ENCODE data around the gene ZNF641. TPM values are rescaled to one million over a fixed set of nuclear protein-coding genes. Genes with fewer than 3 reads are reported as not detected.

ZNF641 gene
- total RNA-seq, 1 experiment from 2014 or later, result 12.1 TPM

DNA sequence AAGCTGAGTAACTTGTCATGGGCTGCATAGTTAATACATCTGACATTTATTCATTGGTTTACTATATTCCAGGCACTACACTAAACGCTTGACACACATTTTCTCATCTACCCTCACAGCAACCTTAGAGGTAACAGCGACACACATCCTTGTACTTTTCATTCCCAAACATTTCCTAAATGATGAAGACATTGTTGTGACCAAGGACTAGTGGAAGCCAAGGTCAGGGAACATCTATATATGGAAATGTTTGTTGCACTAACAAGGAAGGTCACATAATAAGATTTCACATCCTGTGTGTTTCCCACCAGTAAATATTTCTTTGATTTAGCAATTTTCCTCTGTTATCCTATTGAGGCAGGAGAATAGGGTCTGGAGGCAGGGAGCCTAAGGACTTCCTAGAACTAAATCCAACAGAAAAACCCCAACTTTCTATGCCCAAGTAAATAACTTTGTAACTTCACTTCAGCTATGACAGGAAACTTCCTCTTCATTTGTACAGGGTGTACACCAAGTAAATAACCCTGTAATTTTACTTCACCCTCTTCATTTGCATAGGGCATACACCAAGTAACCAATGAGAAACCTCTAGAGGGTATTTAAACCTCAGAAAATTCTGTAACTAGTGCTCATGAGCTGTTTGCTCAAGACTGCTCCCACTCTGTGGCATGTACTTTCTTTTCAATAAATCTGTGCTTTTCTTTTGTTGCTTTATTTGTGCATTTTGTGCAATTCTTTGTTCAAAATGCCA, 48.4 kb downstream of the ZNF641 start:
- DNase-seq (ENCODE audit: low read depth, low spot score), result no peak
- no peaks in the 10 kb centered on the region for H3K27me3 ChIP-seq (ENCODE audit: insufficient read depth, low read length)
- no peak overlapping the region for H2AFZ ChIP-seq (ENCODE audit: low read depth, low read length, poor library complexity, severe bottlenecking)
- BruUV-seq (replicated peaks), result no TSS peak
- no peaks in the 10 kb centered on the region for H3K9me2 ChIP-seq (ENCODE audit: insufficient read depth)
- H3K4me3 ChIP-seq (replicated peaks in 1 of 2; ENCODE audit: low read depth in 1 of 2, low read length in 2 of 2), result no peak overlapping the region
- ChIA-PET POLR2A (no interaction called here), RAD21 (ENCODE audit: low non-redundant PET in 1 of 2, low total read pairs in 2 of 2, uncharacterized antibody in 2 of 2, unreplicated experiment in 2 of 2) (no interaction called here), CTCF (no interaction called here)
- H3K27ac ChIP-seq (ENCODE audit: low read depth, low read length), result no peak overlapping the region
- TF ChIP-seq, protein P1, sequence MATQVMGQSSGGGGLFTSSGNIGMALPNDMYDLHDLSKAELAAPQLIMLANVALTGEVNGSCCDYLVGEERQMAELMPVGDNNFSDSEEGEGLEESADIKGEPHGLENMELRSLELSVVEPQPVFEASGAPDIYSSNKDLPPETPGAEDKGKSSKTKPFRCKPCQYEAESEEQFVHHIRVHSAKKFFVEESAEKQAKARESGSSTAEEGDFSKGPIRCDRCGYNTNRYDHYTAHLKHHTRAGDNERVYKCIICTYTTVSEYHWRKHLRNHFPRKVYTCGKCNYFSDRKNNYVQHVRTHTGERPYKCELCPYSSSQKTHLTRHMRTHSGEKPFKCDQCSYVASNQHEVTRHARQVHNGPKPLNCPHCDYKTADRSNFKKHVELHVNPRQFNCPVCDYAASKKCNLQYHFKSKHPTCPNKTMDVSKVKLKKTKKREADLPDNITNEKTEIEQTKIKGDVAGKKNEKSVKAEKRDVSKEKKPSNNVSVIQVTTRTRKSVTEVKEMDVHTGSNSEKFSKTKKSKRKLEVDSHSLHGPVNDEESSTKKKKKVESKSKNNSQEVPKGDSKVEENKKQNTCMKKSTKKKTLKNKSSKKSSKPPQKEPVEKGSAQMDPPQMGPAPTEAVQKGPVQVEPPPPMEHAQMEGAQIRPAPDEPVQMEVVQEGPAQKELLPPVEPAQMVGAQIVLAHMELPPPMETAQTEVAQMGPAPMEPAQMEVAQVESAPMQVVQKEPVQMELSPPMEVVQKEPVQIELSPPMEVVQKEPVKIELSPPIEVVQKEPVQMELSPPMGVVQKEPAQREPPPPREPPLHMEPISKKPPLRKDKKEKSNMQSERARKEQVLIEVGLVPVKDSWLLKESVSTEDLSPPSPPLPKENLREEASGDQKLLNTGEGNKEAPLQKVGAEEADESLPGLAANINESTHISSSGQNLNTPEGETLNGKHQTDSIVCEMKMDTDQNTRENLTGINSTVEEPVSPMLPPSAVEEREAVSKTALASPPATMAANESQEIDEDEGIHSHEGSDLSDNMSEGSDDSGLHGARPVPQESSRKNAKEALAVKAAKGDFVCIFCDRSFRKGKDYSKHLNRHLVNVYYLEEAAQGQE (IDR thresholded peaks at IDR 0.05; ENCODE audit: low read depth), result no peak
- TF ChIP-seq YY1 (IDR thresholded peaks at IDR 0.05; ENCODE audit: extremely low read depth, insufficient replicate concordance, low read depth, low read length) (no peak), SIN3A (IDR thresholded peaks at IDR 0.05; ENCODE audit: low read depth) (no peak), POLR2AphosphoS5 (IDR thresholded peaks at IDR 0.05; ENCODE audit: low read depth, low read length) (no peak), ZFX (IDR thresholded peaks at IDR 0.05) (no peak), JUND (IDR thresholded peaks at IDR 0.05) (no peak), SRF (IDR thresholded peaks at IDR 0.05; ENCODE audit: low read depth) (no peak), FOSL1 (IDR thresholded peaks at IDR 0.05; ENCODE audit: low read depth) (no peak), SP1 (IDR thresholded peaks at IDR 0.05; ENCODE audit: low read depth) (no peak), POLR2A (IDR thresholded peaks at IDR 0.05; ENCODE audit: borderline replicate concordance, extremely low read depth, insufficient read depth, insufficient read length) (no peak), RAD21 (IDR thresholded peaks at IDR 0.05; ENCODE audit: low read depth) (no peak), EGR1 (IDR thresholded peaks at IDR 0.05; ENCODE audit: low read depth) (no peak)
- TF ChIP-seq, protein P2, sequence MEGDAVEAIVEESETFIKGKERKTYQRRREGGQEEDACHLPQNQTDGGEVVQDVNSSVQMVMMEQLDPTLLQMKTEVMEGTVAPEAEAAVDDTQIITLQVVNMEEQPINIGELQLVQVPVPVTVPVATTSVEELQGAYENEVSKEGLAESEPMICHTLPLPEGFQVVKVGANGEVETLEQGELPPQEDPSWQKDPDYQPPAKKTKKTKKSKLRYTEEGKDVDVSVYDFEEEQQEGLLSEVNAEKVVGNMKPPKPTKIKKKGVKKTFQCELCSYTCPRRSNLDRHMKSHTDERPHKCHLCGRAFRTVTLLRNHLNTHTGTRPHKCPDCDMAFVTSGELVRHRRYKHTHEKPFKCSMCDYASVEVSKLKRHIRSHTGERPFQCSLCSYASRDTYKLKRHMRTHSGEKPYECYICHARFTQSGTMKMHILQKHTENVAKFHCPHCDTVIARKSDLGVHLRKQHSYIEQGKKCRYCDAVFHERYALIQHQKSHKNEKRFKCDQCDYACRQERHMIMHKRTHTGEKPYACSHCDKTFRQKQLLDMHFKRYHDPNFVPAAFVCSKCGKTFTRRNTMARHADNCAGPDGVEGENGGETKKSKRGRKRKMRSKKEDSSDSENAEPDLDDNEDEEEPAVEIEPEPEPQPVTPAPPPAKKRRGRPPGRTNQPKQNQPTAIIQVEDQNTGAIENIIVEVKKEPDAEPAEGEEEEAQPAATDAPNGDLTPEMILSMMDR (IDR thresholded peaks at IDR 0.05 in 2 of 3, conservative IDR thresholded peaks at IDR 0.05 in 1 of 3; ENCODE audit: borderline replicate concordance in 1 of 3, insufficient read depth in 1 of 3, low read depth in 2 of 3, low read length in 2 of 3), result no peak
- TF ChIP-seq, protein P3, sequence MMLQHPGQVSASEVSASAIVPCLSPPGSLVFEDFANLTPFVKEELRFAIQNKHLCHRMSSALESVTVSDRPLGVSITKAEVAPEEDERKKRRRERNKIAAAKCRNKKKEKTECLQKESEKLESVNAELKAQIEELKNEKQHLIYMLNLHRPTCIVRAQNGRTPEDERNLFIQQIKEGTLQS (IDR thresholded peaks at IDR 0.05), result no peak
- TF ChIP-seq, protein P4, sequence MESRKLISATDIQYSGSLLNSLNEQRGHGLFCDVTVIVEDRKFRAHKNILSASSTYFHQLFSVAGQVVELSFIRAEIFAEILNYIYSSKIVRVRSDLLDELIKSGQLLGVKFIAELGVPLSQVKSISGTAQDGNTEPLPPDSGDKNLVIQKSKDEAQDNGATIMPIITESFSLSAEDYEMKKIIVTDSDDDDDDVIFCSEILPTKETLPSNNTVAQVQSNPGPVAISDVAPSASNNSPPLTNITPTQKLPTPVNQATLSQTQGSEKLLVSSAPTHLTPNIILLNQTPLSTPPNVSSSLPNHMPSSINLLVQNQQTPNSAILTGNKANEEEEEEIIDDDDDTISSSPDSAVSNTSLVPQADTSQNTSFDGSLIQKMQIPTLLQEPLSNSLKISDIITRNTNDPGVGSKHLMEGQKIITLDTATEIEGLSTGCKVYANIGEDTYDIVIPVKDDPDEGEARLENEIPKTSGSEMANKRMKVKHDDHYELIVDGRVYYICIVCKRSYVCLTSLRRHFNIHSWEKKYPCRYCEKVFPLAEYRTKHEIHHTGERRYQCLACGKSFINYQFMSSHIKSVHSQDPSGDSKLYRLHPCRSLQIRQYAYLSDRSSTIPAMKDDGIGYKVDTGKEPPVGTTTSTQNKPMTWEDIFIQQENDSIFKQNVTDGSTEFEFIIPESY (IDR thresholded peaks at IDR 0.05; ENCODE audit: extremely low read depth, insufficient replicate concordance, low read length), result no peak
- TF ChIP-seq, protein P5, sequence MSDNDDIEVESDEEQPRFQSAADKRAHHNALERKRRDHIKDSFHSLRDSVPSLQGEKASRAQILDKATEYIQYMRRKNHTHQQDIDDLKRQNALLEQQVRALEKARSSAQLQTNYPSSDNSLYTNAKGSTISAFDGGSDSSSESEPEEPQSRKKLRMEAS (IDR thresholded peaks at IDR 0.05), result no peak
- no peak overlapping the region for H3K4me2 ChIP-seq (ENCODE audit: low read length)
- no peaks in the 10 kb centered on the region for H3K9me3 ChIP-seq (ENCODE audit: control insufficient read depth in 1 of 2, insufficient read depth in 1 of 2, low read depth in 1 of 2, low read length in 2 of 2)
- H4K20me1 ChIP-seq (ENCODE audit: insufficient read depth), result no peaks in the 10 kb centered on the region
- H3K79me2 ChIP-seq (ENCODE audit: insufficient read depth, low read length), result no peaks in the 10 kb centered on the region
- H3K9ac ChIP-seq (ENCODE audit: low read length), result no peak overlapping the region
- no peak for ATAC-seq
- intact Hi-C loops (cut with micrococcal nuclease), result no loop called here
- H3K4me1 ChIP-seq (ENCODE audit: control insufficient read depth in 1 of 2, insufficient read depth in 2 of 2, low read length in 2 of 2), result no peaks in the 10 kb centered on the region
- H3K36me3 ChIP-seq (ENCODE audit: control insufficient read depth in 1 of 2, insufficient read depth in 2 of 2, low read length in 2 of 2), result no peaks in the 10 kb centered on the region
